Endothelial cell of umbilical vein (primary cell): ENCODE results near the gene PAX3. TPM values are rescaled to one million over a fixed set of nuclear protein-coding genes. Genes with fewer than 3 reads are reported as not detected.

ENCODE experiments used
- BruUV-seq: library from RNA; stranded (reverse); fragments of 400-500 nt; replicated peaks from 2 replicates; lab custom pipeline; 2021; lab: Mats Ljungman, UMichigan
- CTCF ChIA-PET: fragments of 300-600, 350-600 bp; sonication (Branson Sonifier 250); formaldehyde crosslinking; loops from one replicate; lab custom pipeline; 2021; ENCODE audit warnings: antibody characterized with exemption, inconsistent platforms; lab: Charles Lee
- POLR2A ChIA-PET: fragments of 300-600, 350-600 bp; sonication (Branson Sonifier 250); formaldehyde crosslinking; loops from one replicate; lab custom pipeline; 2021; ENCODE audit warnings: antibody characterized with exemption, inconsistent platforms; lab: Charles Lee
- DNase-seq: peaks from one replicate; pipeline ENCODE4 v3.0.0-alpha.2; 2011; ENCODE audit warnings: low read depth, low spot score
- FAIRE-seq: peaks from 2 replicates; lab custom pipeline; 2011; peaks lifted over from hg19 to GRCh38; lab: Jason Lieb, UNC
- H2AFZ ChIP-seq: 2 replicates; pipeline ENCODE4 v1.6.0; 2012; ENCODE audit warnings: low read depth, low read length, control low read depth, inconsistent platforms
- H3K27ac ChIP-seq: 2 replicates; pipeline ENCODE4 v1.5.1; 2011; ENCODE audit warnings: low read depth, mild to moderate bottlenecking, control low read depth, low read length, moderate library complexity; ENCODE audit not compliant: insufficient read depth
- H3K27me3 ChIP-seq, 2 experiments: 2 replicates each; pipeline versions ENCODE4 v1.6.0 to v1.6.1; 2011; ENCODE audit warnings: low read length in 2 of 2, mixed read lengths in 1 of 2; ENCODE audit not compliant: control insufficient read depth in 2 of 2, insufficient read depth in 2 of 2
- H3K36me3 ChIP-seq, 2 experiments: 2 replicates in 1 of 2; 3 replicates in 1 of 2; pipeline ENCODE4 v1.5.1; 2011; ENCODE audit warnings: low read length in 2 of 2, mild to moderate bottlenecking in 1 of 2, moderate library complexity in 1 of 2; ENCODE audit not compliant: control insufficient read depth in 2 of 2, insufficient read depth in 2 of 2; ENCODE audit errors: extremely low read depth in 1 of 2
- H3K4me1 ChIP-seq: 3 replicates; pipeline ENCODE4 v1.5.1; 2011; ENCODE audit warnings: mild to moderate bottlenecking, low read length; ENCODE audit not compliant: control insufficient read depth, insufficient read depth; ENCODE audit errors: extremely low read depth
- H3K4me2 ChIP-seq: 2 replicates; pipeline ENCODE4 v1.6.1; 2011; ENCODE audit warnings: low read length, control low read depth, mixed read lengths; ENCODE audit not compliant: insufficient read depth
- H3K4me3 ChIP-seq, 3 experiments: fragments of 200-600 bp in 1 of 3; sonication (generic), shearing (Covaris generic) in 1 of 3; replicated peaks in 1 of 3; 2 replicates each; pipeline ENCODE4 v1.5.1; 2011 to 2016; ENCODE audit warnings: control low read depth in 3 of 3, low read length in 3 of 3, mild to moderate bottlenecking in 2 of 3, inconsistent platforms in 1 of 3, low read depth in 1 of 3, moderate library complexity in 1 of 3; ENCODE audit not compliant: insufficient read depth in 1 of 3
- H3K79me2 ChIP-seq: 2 replicates; pipeline ENCODE4 v1.6.0; 2012; ENCODE audit warnings: low read length, inconsistent platforms; ENCODE audit not compliant: control insufficient read depth, insufficient read depth
- H3K9ac ChIP-seq: replicated peaks from 2 replicates; pipeline ENCODE3; 2011; ENCODE audit warnings: low read length, control low read depth; ENCODE audit not compliant: insufficient read depth; ENCODE audit errors: extremely low read depth
- H3K9me1 ChIP-seq: replicated peaks from 3 replicates; pipeline ENCODE4 v1.6.0; 2011; ENCODE audit warnings: mild to moderate bottlenecking, low read length; ENCODE audit not compliant: control insufficient read depth, insufficient read depth; ENCODE audit errors: extremely low read depth
- H3K9me3 ChIP-seq: replicated peaks from 2 replicates; pipeline ENCODE4 v1.5.1; 2012; ENCODE audit warnings: low read length, inconsistent platforms; ENCODE audit not compliant: control insufficient read depth, insufficient read depth
- H4K20me1 ChIP-seq: replicated peaks from 2 replicates; pipeline ENCODE3; 2011; ENCODE audit warnings: mild to moderate bottlenecking, low read length; ENCODE audit not compliant: control insufficient read depth, insufficient read depth; ENCODE audit errors: extremely low read depth
- EZH2 ChIP-seq: IDR thresholded peaks from 2 replicates; pipeline ENCODE4 v1.6.1; 2012; ENCODE audit warnings: borderline replicate concordance, low read depth, mild to moderate bottlenecking, moderate library complexity, low read length, inconsistent platforms; ENCODE audit not compliant: severe bottlenecking
- FOS ChIP-seq: IDR thresholded peaks from 2 replicates; pipeline ENCODE4 v1.6.1; 2011; ENCODE audit warnings: mild to moderate bottlenecking, low read length, moderate library complexity, borderline replicate concordance; ENCODE audit not compliant: insufficient read depth
- GATA2 ChIP-seq: IDR thresholded peaks from 2 replicates; pipeline ENCODE4 v1.7.0; 2011; ENCODE audit warnings: low read depth, mild to moderate bottlenecking, moderate library complexity, mixed read lengths, low read length; ENCODE audit not compliant: insufficient read length, insufficient read depth
- JUN ChIP-seq: IDR thresholded peaks from 2 replicates; pipeline ENCODE4 v1.6.1; 2011; ENCODE audit warnings: borderline replicate concordance, low read depth; ENCODE audit not compliant: insufficient read length, insufficient read depth
- MYC ChIP-seq: IDR thresholded peaks from one replicate; pipeline ENCODE4 v1.6.1; 2011; ENCODE audit warnings: mild to moderate bottlenecking, low read depth, low read length
- POLR2A ChIP-seq: IDR thresholded peaks from 2 replicates; pipeline ENCODE4 v1.6.1; 2012; ENCODE audit warnings: low read depth, mild to moderate bottlenecking, control low read depth, low read length
- POLR2AphosphoS5 ChIP-seq: IDR thresholded peaks from 2 replicates; pipeline ENCODE4 v1.6.1; 2012; ENCODE audit warnings: low read depth, mild to moderate bottlenecking, control low read depth, low read length, moderate library complexity; ENCODE audit not compliant: insufficient read depth
- dilution Hi-C: fragments of 300-500 bp; cut with MboI; formaldehyde crosslinking; loops from one replicate; pipeline ENCODE4 v1.15.0; 2019; ENCODE audit warnings: low sequenced_read_pairs; ENCODE audit not compliant: extremely low pct_ligation_motif_present
- intact Hi-C: fragments of 100-400 bp; cut with micrococcal nuclease; formaldehyde crosslinking; loops from one replicate; pipeline ENCODE4 v1.10.0; 2022
- polyA plus RNA-seq, 4 experiments: library from polyadenylated mRNA; depleted of rRNA in 3 of 4; stranded (reverse) in 3 of 4; unstranded in 1 of 4; fragments of >200 nt; gene quantifications; 2 replicates each; pipeline versions ENCODE4 v1.2.1 to v1.2.3, GENCODE V29; 2011 to 2012; ENCODE audit warnings: missing spikeins in 1 of 4
- total RNA-seq: library from RNA; stranded (reverse); gene quantifications from 2 replicates; pipeline ENCODE4 v1.2.3, GENCODE V29; 2021
- TF ChIP-seq, protein P1 (sequence below), 2 donors: IDR thresholded peaks; 1 replicate in 1 of 2; 2 replicates in 1 of 2; pipeline ENCODE4 v1.5.1; 2011; ENCODE audit warnings: low read length in 2 of 2, mild to moderate bottlenecking in 2 of 2, moderate library complexity in 2 of 2, control low read depth in 1 of 2, inconsistent platforms in 1 of 2, low read depth in 1 of 2; ENCODE audit not compliant: insufficient read depth in 1 of 2; ENCODE audit errors: extremely low read depth in 1 of 2
- TF ChIP-seq, protein P2 (sequence below): IDR thresholded peaks from 2 replicates; pipeline ENCODE4 v1.6.1; 2011; ENCODE audit not compliant: insufficient read depth, insufficient read length

Gene PAX3
- total and polyA plus RNA-seq, 2 donors (not counting 3 experiments of a cell fraction or from before 2014, with no cell fraction given), result not detected

DNA sequence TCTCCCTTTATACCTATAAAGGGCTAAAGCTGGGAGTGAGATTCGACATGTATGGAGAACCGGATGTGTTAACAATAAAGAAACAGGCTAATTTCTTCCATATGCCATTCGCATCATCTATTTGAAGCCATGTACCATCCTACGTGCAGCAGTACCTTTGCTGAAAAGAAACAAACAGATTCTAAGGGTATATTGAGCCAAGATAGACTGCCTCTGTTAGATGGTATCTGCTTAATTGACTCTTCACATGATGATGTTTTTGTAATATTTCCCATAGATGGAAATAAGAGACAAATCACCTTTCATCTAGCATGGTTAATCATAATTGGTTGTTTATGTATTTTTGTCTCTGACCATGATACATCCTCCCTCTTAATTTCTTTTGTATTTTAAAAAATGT, 32.1 kb upstream of the PAX3 start:
- CTCF ChIA-PET, result no interaction called here
- no peaks in the 10 kb centered on the region for H3K36me3 ChIP-seq
- H2AFZ ChIP-seq, result no peak overlapping the region
- H3K9me1 ChIP-seq, result no peaks in the 10 kb centered on the region
- H3K4me2 ChIP-seq, result no peak overlapping the region
- DNase-seq, result no peak
- POLR2A ChIA-PET, result no interaction called here
- FAIRE-seq, result no peak
- H3K9me3 ChIP-seq, result no peaks in the 10 kb centered on the region
- dilution Hi-C loops (no loop called here), intact Hi-C loops (no loop called here)
- H3K4me3 ChIP-seq, result no peak overlapping the region
- BruUV-seq, result no TSS peak
- H3K79me2 ChIP-seq, result no peaks in the 10 kb centered on the region
- H3K9ac ChIP-seq, result no peak overlapping the region
- no peaks in the 10 kb centered on the region for H4K20me1 ChIP-seq
- peaks cover 0 to 4% of the 10 kb centered on the region in 2 experiments for H3K27me3 ChIP-seq
- TF ChIP-seq EZH2 (no peak), POLR2A (no peak), POLR2AphosphoS5 (no peak), GATA2 (no peak), JUN (no peak), MYC (no peak), FOS (no peak)
- TF ChIP-seq, protein P1, sequence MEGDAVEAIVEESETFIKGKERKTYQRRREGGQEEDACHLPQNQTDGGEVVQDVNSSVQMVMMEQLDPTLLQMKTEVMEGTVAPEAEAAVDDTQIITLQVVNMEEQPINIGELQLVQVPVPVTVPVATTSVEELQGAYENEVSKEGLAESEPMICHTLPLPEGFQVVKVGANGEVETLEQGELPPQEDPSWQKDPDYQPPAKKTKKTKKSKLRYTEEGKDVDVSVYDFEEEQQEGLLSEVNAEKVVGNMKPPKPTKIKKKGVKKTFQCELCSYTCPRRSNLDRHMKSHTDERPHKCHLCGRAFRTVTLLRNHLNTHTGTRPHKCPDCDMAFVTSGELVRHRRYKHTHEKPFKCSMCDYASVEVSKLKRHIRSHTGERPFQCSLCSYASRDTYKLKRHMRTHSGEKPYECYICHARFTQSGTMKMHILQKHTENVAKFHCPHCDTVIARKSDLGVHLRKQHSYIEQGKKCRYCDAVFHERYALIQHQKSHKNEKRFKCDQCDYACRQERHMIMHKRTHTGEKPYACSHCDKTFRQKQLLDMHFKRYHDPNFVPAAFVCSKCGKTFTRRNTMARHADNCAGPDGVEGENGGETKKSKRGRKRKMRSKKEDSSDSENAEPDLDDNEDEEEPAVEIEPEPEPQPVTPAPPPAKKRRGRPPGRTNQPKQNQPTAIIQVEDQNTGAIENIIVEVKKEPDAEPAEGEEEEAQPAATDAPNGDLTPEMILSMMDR (IDR thresholded peaks at IDR 0.05; ENCODE audit: extremely low read depth in 1 of 2, insufficient read depth in 1 of 2, low read depth in 1 of 2, low read length in 2 of 2), result no peak
- TF ChIP-seq, protein P2, sequence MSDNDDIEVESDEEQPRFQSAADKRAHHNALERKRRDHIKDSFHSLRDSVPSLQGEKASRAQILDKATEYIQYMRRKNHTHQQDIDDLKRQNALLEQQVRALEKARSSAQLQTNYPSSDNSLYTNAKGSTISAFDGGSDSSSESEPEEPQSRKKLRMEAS, result no peak
- no peaks in the 10 kb centered on the region for H3K4me1 ChIP-seq
- H3K27ac ChIP-seq, result no peak overlapping the region
